ENCODE data around the gene ZNF365. TPM values are rescaled to one million over a fixed set of nuclear protein-coding genes. Genes with fewer than 3 reads are reported as not detected.

Gene ZNF365
- total RNA-seq, 1 donor: 8.2 TPM

- no peak overlapping the region for H3K4me3 ChIP-seq (ENCODE audit: low read depth, low read length)
- no peak for TF ChIP-seq CTCF (IDR thresholded peaks at IDR 0.05; ENCODE audit: insufficient read depth, low read depth, low read length)
- DNase-seq (ENCODE audit: low read depth): peak; percentile 91
Measured at GRCh38 chr10:62433181-62433692, 59.1 kb downstream of the ZNF365 start.

- H3K4me3 ChIP-seq (ENCODE audit: low read depth, low read length): no peak overlapping the region
- TF ChIP-seq CTCF (IDR thresholded peaks at IDR 0.05; ENCODE audit: insufficient read depth, low read depth, low read length): no peak
- no peak for DNase-seq (ENCODE audit: low read depth)
Measured at GRCh38 chr10:62433901-62434300, 59.7 kb downstream of the ZNF365 start.

GRCh38 chr10:62437696-62438095 lies 63.5 kb downstream of the ZNF365 start:
- TF ChIP-seq CTCF (IDR thresholded peaks at IDR 0.05; ENCODE audit: insufficient read depth, low read depth, low read length): peak; percentile 77
- H3K4me3 ChIP-seq (ENCODE audit: low read depth, low read length): no peak overlapping the region
- DNase-seq (ENCODE audit: low read depth): peak; percentile 89

GRCh38 chr10:62442006-62442405 lies 67.8 kb downstream of the ZNF365 start:
- TF ChIP-seq CTCF (IDR thresholded peaks at IDR 0.05; ENCODE audit: insufficient read depth, low read depth, low read length): no peak
- DNase-seq (ENCODE audit: low read depth): no peak
- H3K4me3 ChIP-seq (ENCODE audit: low read depth, low read length): no peak overlapping the region

- TF ChIP-seq CTCF (IDR thresholded peaks at IDR 0.05; ENCODE audit: insufficient read depth, low read depth, low read length): no peak
- no peak overlapping the region for H3K4me3 ChIP-seq (ENCODE audit: low read depth, low read length)
- DNase-seq (ENCODE audit: low read depth): no peak
Measured at GRCh38 chr10:62442894-62443669, 68.9 kb downstream of the ZNF365 start.

GRCh38 chr10:62443866-62444265 lies 69.7 kb downstream of the ZNF365 start:
- no peak for DNase-seq (ENCODE audit: low read depth)
- no peak for TF ChIP-seq CTCF (IDR thresholded peaks at IDR 0.05; ENCODE audit: insufficient read depth, low read depth, low read length)
- no peak overlapping the region for H3K4me3 ChIP-seq (ENCODE audit: low read depth, low read length)
